ENCODE measurements around the gene CABP7.
A peak's percentile ranks its signal among the peaks of the same experiment; 100 is the strongest.

The CABP7 gene

GRCh38 chr22:29772170-29772641 is 52.4 kb downstream of the CABP7 start:
- DNase-seq (ENCODE audit: low read depth): no peak

GRCh38 chr22:29773233-29773632 is 53.4 kb downstream of the CABP7 start:
- TF ChIP-seq CTCF (conservative IDR thresholded peaks at IDR 0.05; ENCODE audit: low read depth, low read length): no peak
- no peak overlapping the region for H3K4me3 ChIP-seq (ENCODE audit: low read length)
- DNase-seq (ENCODE audit: low read depth): no peak

More at GRCh38 chr22:29772170-29772641, 52.4 kb downstream of the CABP7 start:
- no peak overlapping the region for H3K4me3 ChIP-seq (ENCODE audit: low read length)
- TF ChIP-seq CTCF (conservative IDR thresholded peaks at IDR 0.05; ENCODE audit: low read depth, low read length): peak; percentile 66

GRCh38 chr22:29780220-29780619 is 60.4 kb downstream of the CABP7 start:
- no peak overlapping the region for H3K4me3 ChIP-seq (ENCODE audit: low read length)
- no peak for DNase-seq (ENCODE audit: low read depth)
- TF ChIP-seq CTCF (conservative IDR thresholded peaks at IDR 0.05; ENCODE audit: low read depth, low read length): no peak

GRCh38 chr22:29780748-29781676 is 61.2 kb downstream of the CABP7 start:
- H3K4me3 ChIP-seq (ENCODE audit: low read length): no peak overlapping the region
- DNase-seq (ENCODE audit: low read depth): peak; percentile 69
- TF ChIP-seq CTCF (conservative IDR thresholded peaks at IDR 0.05; ENCODE audit: low read depth, low read length): no peak
